Suprapubic skin (tissue), 4 donors: ENCODE results near the gene UTP3.

Experiments
- CTCF ChIP-seq, 2 donors: fragments of 200-600 bp in 1 of 2; fragments of 450-650 bp in 1 of 2; sonication (generic) in 1 of 2; IDR thresholded peaks; one replicate each; pipeline ENCODE4 v1.5.1; 2016 to 2019; ENCODE audit warnings: antibody characterized with exemption in 2 of 2, mild to moderate bottlenecking in 1 of 2, moderate library complexity in 1 of 2
- POLR2A ChIP-seq, 2 donors: fragments of 450-650 bp; IDR thresholded peaks; one replicate each; pipeline ENCODE4 v1.6.1; 2017; ENCODE audit warnings: antibody characterized with exemption in 2 of 2, mild to moderate bottlenecking in 2 of 2, moderate library complexity in 2 of 2
- POLR2AphosphoS5 ChIP-seq, 3 donors: sonication (generic); formaldehyde crosslinking; IDR thresholded peaks; one replicate each; pipeline ENCODE4 v1.6.1; 2017; ENCODE audit warnings: antibody characterized with exemption in 3 of 3

GRCh38 chr4:70657326-70657725 lies 31.0 kb upstream of the UTP3 start:
- TF ChIP-seq CTCF (IDR thresholded peaks at IDR 0.05) (no peak), POLR2A (IDR thresholded peaks at IDR 0.05) (no peak), POLR2AphosphoS5 (IDR thresholded peaks at IDR 0.05) (no peak)
